K562 (cell line): ENCODE results near the gene PRMT2.
"Not testable (repeated sequence)": the region's sequence is repeated elsewhere in the genome, so short reads cannot be mapped to it uniquely, and the experiment has no call there.

ENCODE experiments used
- CTCF ChIP-seq, 3 experiments: IDR thresholded peaks in 2 of 3; conservative IDR thresholded peaks in 1 of 3; 2 replicates each; pipeline ENCODE4 v1.5.1; 2011 to 2012; ENCODE audit warnings: low read length in 3 of 3, mild to moderate bottlenecking in 3 of 3, control low read depth in 2 of 3, improper control_type of control experiment in 1 of 3, inconsistent platforms in 1 of 3, low read depth in 1 of 3, mixed read lengths in 1 of 3, moderate library complexity in 1 of 3; ENCODE audit not compliant: insufficient read depth in 2 of 3
- SMAD4 ChIP-seq: fragments of 250-450 bp; sonication (Bioruptor Pico); conservative IDR thresholded peaks from 2 replicates; pipeline ENCODE4 v1.8.0; 2021; ENCODE audit warnings: inconsistent platforms, mild to moderate bottlenecking, moderate library complexity

- TF ChIP-seq CTCF (IDR thresholded peaks at IDR 0.05 in 2 of 3, conservative IDR thresholded peaks at IDR 0.05 in 1 of 3; ENCODE audit: insufficient read depth in 2 of 3, low read depth in 1 of 3, low read length in 3 of 3); SMAD4 (CRISPR knock-in tag): not testable (repeated sequence)
These were observed 4.6 kb upstream of the PRMT2 start for GRCh38 chr21:46630915-46631314.
